HCT116 (cell line): ENCODE results near the gene ITSN1.

ENCODE experiments used
- CEBPB ChIP-seq: IDR thresholded peaks from 2 replicates; pipeline ENCODE4 v1.6.1; 2012; ENCODE audit warnings: low read depth
- CTCF ChIP-seq, 3 experiments: fragments of 200-600 bp in 1 of 3; sonication (generic) in 1 of 3; IDR thresholded peaks in 2 of 3; conservative IDR thresholded peaks in 1 of 3; 2 replicates each; pipeline ENCODE4 v1.5.1; 2012 to 2017; ENCODE audit warnings: low read depth in 2 of 3, low read length in 2 of 3, antibody characterized with exemption in 1 of 3, borderline replicate concordance in 1 of 3, control low read depth in 1 of 3, mild to moderate bottlenecking in 1 of 3, mixed read lengths in 1 of 3, mixed run types in 1 of 3, moderate library complexity in 1 of 3; ENCODE audit not compliant: insufficient read depth in 1 of 3
- EZH2 ChIP-seq: fragments of 200-600 bp; sonication (generic); IDR thresholded peaks from 2 replicates; pipeline ENCODE4 v1.6.1; 2017; ENCODE audit warnings: antibody characterized with exemption, mixed run types
- EZH2phosphoT487 ChIP-seq: fragments of 200-600 bp; IDR thresholded peaks from 2 replicates; pipeline ENCODE4 v1.6.1; 2018; ENCODE audit warnings: antibody characterized with exemption, borderline replicate concordance
- JUND ChIP-seq: IDR thresholded peaks from 2 replicates; pipeline ENCODE4 v1.6.1; 2012
- POLR2A ChIP-seq: IDR thresholded peaks from 2 replicates; pipeline ENCODE4 v1.7.0; 2011; ENCODE audit warnings: borderline replicate concordance; ENCODE audit not compliant: insufficient read depth, insufficient read length; ENCODE audit errors: extremely low read depth
- POLR2AphosphoS5 ChIP-seq: IDR thresholded peaks from 2 replicates; pipeline ENCODE4 v1.6.1; 2011; ENCODE audit warnings: mild to moderate bottlenecking, low read depth, low read length, moderate library complexity
- SIN3A ChIP-seq: IDR thresholded peaks from 2 replicates; pipeline ENCODE4 v1.6.1; 2012; ENCODE audit warnings: low read depth
- SRF ChIP-seq: IDR thresholded peaks from 2 replicates; pipeline ENCODE4 v1.6.1; 2012; ENCODE audit warnings: low read depth
- TCF7L2 ChIP-seq: IDR thresholded peaks from 2 replicates; pipeline ENCODE4 v1.7.0; 2011; ENCODE audit warnings: borderline replicate concordance, inconsistent platforms; ENCODE audit not compliant: insufficient read depth, insufficient read length; ENCODE audit errors: extremely low read depth
- YY1 ChIP-seq: IDR thresholded peaks from 2 replicates; pipeline ENCODE4 v1.6.1; 2011; ENCODE audit warnings: low read length, low read depth, moderate library complexity, mild to moderate bottlenecking; ENCODE audit not compliant: insufficient replicate concordance; ENCODE audit errors: extremely low read depth
- TF ChIP-seq, protein P1 (sequence below): IDR thresholded peaks from 2 replicates; pipeline ENCODE4 v1.6.1; 2012; ENCODE audit warnings: low read depth
- TF ChIP-seq, protein P2 (sequence below): IDR thresholded peaks from 2 replicates; pipeline ENCODE4 v1.6.1; 2012
- TF ChIP-seq, protein P3 (sequence below): IDR thresholded peaks from 2 replicates; pipeline ENCODE4 v1.6.1; 2011; ENCODE audit warnings: mild to moderate bottlenecking, low read length, moderate library complexity; ENCODE audit not compliant: insufficient replicate concordance; ENCODE audit errors: extremely low read depth

- no peak for TF ChIP-seq CTCF (IDR thresholded peaks at IDR 0.05 in 2 of 3, conservative IDR thresholded peaks at IDR 0.05 in 1 of 3; ENCODE audit: borderline replicate concordance in 1 of 3, insufficient read depth in 1 of 3, low read depth in 2 of 3, low read length in 2 of 3)
- no peak for TF ChIP-seq EZH2phosphoT487
- no peak for TF ChIP-seq POLR2A
- TF ChIP-seq, protein P1, sequence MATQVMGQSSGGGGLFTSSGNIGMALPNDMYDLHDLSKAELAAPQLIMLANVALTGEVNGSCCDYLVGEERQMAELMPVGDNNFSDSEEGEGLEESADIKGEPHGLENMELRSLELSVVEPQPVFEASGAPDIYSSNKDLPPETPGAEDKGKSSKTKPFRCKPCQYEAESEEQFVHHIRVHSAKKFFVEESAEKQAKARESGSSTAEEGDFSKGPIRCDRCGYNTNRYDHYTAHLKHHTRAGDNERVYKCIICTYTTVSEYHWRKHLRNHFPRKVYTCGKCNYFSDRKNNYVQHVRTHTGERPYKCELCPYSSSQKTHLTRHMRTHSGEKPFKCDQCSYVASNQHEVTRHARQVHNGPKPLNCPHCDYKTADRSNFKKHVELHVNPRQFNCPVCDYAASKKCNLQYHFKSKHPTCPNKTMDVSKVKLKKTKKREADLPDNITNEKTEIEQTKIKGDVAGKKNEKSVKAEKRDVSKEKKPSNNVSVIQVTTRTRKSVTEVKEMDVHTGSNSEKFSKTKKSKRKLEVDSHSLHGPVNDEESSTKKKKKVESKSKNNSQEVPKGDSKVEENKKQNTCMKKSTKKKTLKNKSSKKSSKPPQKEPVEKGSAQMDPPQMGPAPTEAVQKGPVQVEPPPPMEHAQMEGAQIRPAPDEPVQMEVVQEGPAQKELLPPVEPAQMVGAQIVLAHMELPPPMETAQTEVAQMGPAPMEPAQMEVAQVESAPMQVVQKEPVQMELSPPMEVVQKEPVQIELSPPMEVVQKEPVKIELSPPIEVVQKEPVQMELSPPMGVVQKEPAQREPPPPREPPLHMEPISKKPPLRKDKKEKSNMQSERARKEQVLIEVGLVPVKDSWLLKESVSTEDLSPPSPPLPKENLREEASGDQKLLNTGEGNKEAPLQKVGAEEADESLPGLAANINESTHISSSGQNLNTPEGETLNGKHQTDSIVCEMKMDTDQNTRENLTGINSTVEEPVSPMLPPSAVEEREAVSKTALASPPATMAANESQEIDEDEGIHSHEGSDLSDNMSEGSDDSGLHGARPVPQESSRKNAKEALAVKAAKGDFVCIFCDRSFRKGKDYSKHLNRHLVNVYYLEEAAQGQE = no peak
- TF ChIP-seq POLR2AphosphoS5 = no peak
- no peak for TF ChIP-seq YY1
- no peak for TF ChIP-seq CEBPB
- no peak for TF ChIP-seq EZH2
- no peak for TF ChIP-seq JUND
- TF ChIP-seq, protein P2, sequence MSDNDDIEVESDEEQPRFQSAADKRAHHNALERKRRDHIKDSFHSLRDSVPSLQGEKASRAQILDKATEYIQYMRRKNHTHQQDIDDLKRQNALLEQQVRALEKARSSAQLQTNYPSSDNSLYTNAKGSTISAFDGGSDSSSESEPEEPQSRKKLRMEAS = no peak
- TF ChIP-seq, protein P3, sequence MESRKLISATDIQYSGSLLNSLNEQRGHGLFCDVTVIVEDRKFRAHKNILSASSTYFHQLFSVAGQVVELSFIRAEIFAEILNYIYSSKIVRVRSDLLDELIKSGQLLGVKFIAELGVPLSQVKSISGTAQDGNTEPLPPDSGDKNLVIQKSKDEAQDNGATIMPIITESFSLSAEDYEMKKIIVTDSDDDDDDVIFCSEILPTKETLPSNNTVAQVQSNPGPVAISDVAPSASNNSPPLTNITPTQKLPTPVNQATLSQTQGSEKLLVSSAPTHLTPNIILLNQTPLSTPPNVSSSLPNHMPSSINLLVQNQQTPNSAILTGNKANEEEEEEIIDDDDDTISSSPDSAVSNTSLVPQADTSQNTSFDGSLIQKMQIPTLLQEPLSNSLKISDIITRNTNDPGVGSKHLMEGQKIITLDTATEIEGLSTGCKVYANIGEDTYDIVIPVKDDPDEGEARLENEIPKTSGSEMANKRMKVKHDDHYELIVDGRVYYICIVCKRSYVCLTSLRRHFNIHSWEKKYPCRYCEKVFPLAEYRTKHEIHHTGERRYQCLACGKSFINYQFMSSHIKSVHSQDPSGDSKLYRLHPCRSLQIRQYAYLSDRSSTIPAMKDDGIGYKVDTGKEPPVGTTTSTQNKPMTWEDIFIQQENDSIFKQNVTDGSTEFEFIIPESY = no peak
- no peak for TF ChIP-seq TCF7L2
- TF ChIP-seq SIN3A = no peak
- no peak for TF ChIP-seq SRF
These were observed 178.5 kb downstream of the ITSN1 start for GRCh38 chr21:33820798-33821197.
